ENCODE data around the gene RAB40C. TPM values are rescaled to one million over a fixed set of nuclear protein-coding genes. Genes with fewer than 3 reads are reported as not detected.

RAB40C gene
- total and polyA plus RNA-seq, 2 donors (not counting 1 experiment from before 2014, with no cell fraction given), result 12.7 to 26.9 TPM

DNA sequence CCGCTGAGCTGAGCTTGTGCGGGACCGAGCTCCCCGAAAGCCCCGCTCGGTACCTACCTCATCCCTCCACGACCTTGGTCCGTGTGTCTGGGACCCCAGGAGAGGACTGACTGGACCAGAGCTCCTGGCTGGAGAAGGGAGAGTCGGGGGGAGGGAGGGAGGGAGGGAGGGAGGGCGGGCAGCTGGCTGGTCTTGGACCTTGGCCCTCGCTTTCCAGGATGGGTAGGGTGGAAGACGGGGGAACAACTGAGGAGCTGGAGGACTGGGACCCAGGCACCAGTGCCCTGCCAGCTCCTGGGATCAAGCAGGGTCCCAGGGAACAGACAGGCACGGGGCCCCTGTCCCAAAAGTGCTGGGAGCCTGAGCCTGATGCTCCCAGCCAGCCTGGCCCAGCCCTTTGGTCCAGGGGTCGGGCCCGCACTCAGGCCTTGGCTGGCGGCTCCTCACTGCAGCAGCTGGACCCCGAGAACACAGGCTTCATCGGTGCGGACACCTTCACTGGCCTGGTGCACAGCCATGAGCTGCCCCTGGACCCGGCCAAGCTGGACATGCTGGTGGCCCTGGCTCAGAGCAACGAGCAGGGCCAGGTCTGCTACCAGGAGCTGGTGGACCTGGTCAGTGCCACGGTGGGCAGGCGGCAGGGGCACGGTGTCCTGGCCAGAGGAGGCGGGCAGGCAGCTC, 86.2 kb downstream of the RAB40C start:
- 87% methylated on average over 15 of the region's 25 CpGs for WGBS (ENCODE audit: insufficient coverage)
- Histone ChIP-seq H3K4me2 (replicated peaks; ENCODE audit: low read depth, low read length, poor library complexity, severe bottlenecking) (peak overlapping the region; percentile 63), H3K9ac (ENCODE audit: low read length) (no peak overlapping the region), H3K27ac (ENCODE audit: low read length in 2 of 2) (no peak overlapping the region), H3K79me2 (ENCODE audit: control insufficient read depth, insufficient read depth, low read length) (peaks cover 4% of the 10 kb centered on the region), H3K36me3 (replicated peaks in 1 of 2; ENCODE audit: control extremely low read depth in 1 of 2, control insufficient read depth in 1 of 2, extremely low read depth in 1 of 2, insufficient read depth in 2 of 2, low read length in 1 of 2) (peaks cover 0 to 18% of the 10 kb centered on the region in 2 experiments), H4K20me1 (ENCODE audit: control insufficient read depth, insufficient read depth, low read length, poor library complexity, severe bottlenecking) (peaks cover 13% of the 10 kb centered on the region), H3K9me3 (ENCODE audit: control extremely low read depth in 1 of 3, control insufficient read depth in 2 of 3, insufficient read depth in 1 of 3, low read length in 2 of 3) (peaks cover 0 to 7% (median 0%) of the 10 kb centered on the region in 3 donors), H3K4me3 (ENCODE audit: control extremely low read depth in 1 of 5, extremely low read depth in 1 of 5, insufficient read depth in 1 of 5, low read depth in 2 of 5, low read length in 4 of 5) (no peak overlapping the region), H3K27me3 (replicated peaks in 1 of 4; ENCODE audit: control extremely low read depth in 1 of 4, control insufficient read depth in 3 of 4, insufficient read depth in 4 of 4, low read length in 3 of 4) (peaks cover 0 to 25% (median 11%) of the 10 kb centered on the region in 4 experiments), H3K4me1 (ENCODE audit: control insufficient read depth in 2 of 2, insufficient read depth in 2 of 2, low read length in 2 of 2) (peaks cover 13 to 36% of the 10 kb centered on the region in 2 donors), H2AFZ (ENCODE audit: insufficient read depth, low read depth, low read length, poor library complexity, severe bottlenecking) (no peak overlapping the region)
- Mint-ChIP-seq H3K27me3 (peaks cover 6% of the 10 kb centered on the region), H3K4me3 (no peak overlapping the region), H3K4me1 (peaks cover 26% of the 10 kb centered on the region), H3K9me3 (ENCODE audit: insufficient read depth) (no peaks in the 10 kb centered on the region), H3K27ac (no peak overlapping the region)
- TF ChIP-seq EZH2 (IDR thresholded peaks at IDR 0.05; ENCODE audit: borderline replicate concordance, insufficient read depth, low read depth, low read length, poor library complexity, severe bottlenecking), result no peak
- TF ChIP-seq, protein P1, sequence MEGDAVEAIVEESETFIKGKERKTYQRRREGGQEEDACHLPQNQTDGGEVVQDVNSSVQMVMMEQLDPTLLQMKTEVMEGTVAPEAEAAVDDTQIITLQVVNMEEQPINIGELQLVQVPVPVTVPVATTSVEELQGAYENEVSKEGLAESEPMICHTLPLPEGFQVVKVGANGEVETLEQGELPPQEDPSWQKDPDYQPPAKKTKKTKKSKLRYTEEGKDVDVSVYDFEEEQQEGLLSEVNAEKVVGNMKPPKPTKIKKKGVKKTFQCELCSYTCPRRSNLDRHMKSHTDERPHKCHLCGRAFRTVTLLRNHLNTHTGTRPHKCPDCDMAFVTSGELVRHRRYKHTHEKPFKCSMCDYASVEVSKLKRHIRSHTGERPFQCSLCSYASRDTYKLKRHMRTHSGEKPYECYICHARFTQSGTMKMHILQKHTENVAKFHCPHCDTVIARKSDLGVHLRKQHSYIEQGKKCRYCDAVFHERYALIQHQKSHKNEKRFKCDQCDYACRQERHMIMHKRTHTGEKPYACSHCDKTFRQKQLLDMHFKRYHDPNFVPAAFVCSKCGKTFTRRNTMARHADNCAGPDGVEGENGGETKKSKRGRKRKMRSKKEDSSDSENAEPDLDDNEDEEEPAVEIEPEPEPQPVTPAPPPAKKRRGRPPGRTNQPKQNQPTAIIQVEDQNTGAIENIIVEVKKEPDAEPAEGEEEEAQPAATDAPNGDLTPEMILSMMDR (IDR thresholded peaks at IDR 0.05), result no peak
- CTCF ChIA-PET, result interaction anchor here (0.6 kb wide), 1 partner anchor 1148 kb away, joined by 3 read pairs; no protein-coding TSS in a partner anchor
- ATAC-seq (ENCODE audit: low read depth) (no peak), DNase-seq (no peak)
- intact Hi-C loops (cut with micrococcal nuclease), result loop anchor here (5.0 kb wide), 1 partner anchor 1001 kb away; the partner anchor contains the start of gene JPT2
- POLR2A ChIA-PET, result interaction anchor here (0.6 kb wide), 1 partner anchor 82 kb away, joined by 4 read pairs; no protein-coding TSS in a partner anchor

DNA sequence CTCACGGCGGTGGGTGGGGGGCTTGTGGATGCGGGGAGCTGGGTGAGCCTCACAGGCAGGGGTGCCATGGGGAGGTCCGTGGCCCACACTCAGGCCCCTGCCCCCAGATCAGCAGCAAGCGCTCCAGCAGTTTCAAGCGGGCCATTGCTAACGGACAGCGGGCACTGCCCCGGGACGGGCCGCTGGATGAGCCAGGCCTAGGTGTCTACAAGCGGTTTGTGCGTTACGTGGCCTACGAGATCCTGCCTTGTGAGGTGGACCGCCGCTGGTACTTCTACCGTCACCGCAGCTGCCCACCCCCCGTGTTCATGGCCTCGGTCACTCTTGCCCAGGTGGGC, 86.7 kb downstream of the RAB40C start:
- DNase-seq (no peak), ATAC-seq (ENCODE audit: low read depth) (no peak)
- H3K9me3 ChIP-seq (ENCODE audit: control extremely low read depth in 1 of 3, control insufficient read depth in 2 of 3, insufficient read depth in 1 of 3, low read length in 2 of 3), result peaks cover 0 to 7% (median 0%) of the 10 kb centered on the region in 3 donors
- Mint-ChIP-seq H3K9me3 (ENCODE audit: insufficient read depth) (no peaks in the 10 kb centered on the region), H3K27me3 (peaks cover 6% of the 10 kb centered on the region), H3K4me3 (no peak overlapping the region), H3K27ac (no peak overlapping the region), H3K4me1 (peaks cover 31% of the 10 kb centered on the region)
- peaks cover 13% of the 10 kb centered on the region for H4K20me1 ChIP-seq (ENCODE audit: control insufficient read depth, insufficient read depth, low read length, poor library complexity, severe bottlenecking)
- no peak overlapping the region for H3K4me3 ChIP-seq (ENCODE audit: control extremely low read depth in 1 of 5, extremely low read depth in 1 of 5, insufficient read depth in 1 of 5, low read depth in 2 of 5, low read length in 4 of 5)
- no peak overlapping the region for H3K27ac ChIP-seq (ENCODE audit: low read length in 2 of 2)
- intact Hi-C loops (cut with micrococcal nuclease), result loop anchor here (5.0 kb wide), 1 partner anchor 1001 kb away; the partner anchor contains the start of gene JPT2
- CTCF ChIA-PET, result no interaction called here
- H2AFZ ChIP-seq (ENCODE audit: insufficient read depth, low read depth, low read length, poor library complexity, severe bottlenecking), result no peak overlapping the region
- 94% methylated on average over 21 of the region's 21 CpGs for WGBS (ENCODE audit: insufficient coverage)
- POLR2A ChIA-PET, result no interaction called here
- peaks cover 0 to 25% (median 11%) of the 10 kb centered on the region in 4 experiments for H3K27me3 ChIP-seq (replicated peaks in 1 of 4; ENCODE audit: control extremely low read depth in 1 of 4, control insufficient read depth in 3 of 4, insufficient read depth in 4 of 4, low read length in 3 of 4)
- peaks cover 0 to 15% of the 10 kb centered on the region in 2 experiments for H3K36me3 ChIP-seq (replicated peaks in 1 of 2; ENCODE audit: control extremely low read depth in 1 of 2, control insufficient read depth in 1 of 2, extremely low read depth in 1 of 2, insufficient read depth in 2 of 2, low read length in 1 of 2)
- no peak overlapping the region for H3K4me2 ChIP-seq (replicated peaks; ENCODE audit: low read depth, low read length, poor library complexity, severe bottlenecking)
- peaks cover 18 to 41% of the 10 kb centered on the region in 2 donors for H3K4me1 ChIP-seq (ENCODE audit: control insufficient read depth in 2 of 2, insufficient read depth in 2 of 2, low read length in 2 of 2)
- peaks cover 9% of the 10 kb centered on the region for H3K79me2 ChIP-seq (ENCODE audit: control insufficient read depth, insufficient read depth, low read length)
- TF ChIP-seq, protein P1 (IDR thresholded peaks at IDR 0.05), result no peak
- no peak for TF ChIP-seq EZH2 (IDR thresholded peaks at IDR 0.05; ENCODE audit: borderline replicate concordance, insufficient read depth, low read depth, low read length, poor library complexity, severe bottlenecking)
- no peak overlapping the region for H3K9ac ChIP-seq (ENCODE audit: low read length)

Measured in B cell (primary cell).